GM21381 (cell line): Measurements from ENCODE around the gene SGPP2.

Experiments
- ATAC-seq: cut with Tn5 transposase; IDR thresholded peaks from one replicate; pipeline ENCODE4 v1.9.1; 2021; ENCODE audit warnings: mild to moderate bottlenecking, moderate library complexity; ENCODE audit not compliant: unreplicated experiment

The SGPP2 gene

GRCh38 chr2:222521099-222521498 lies 96.8 kb downstream of the SGPP2 start:
- peak; percentile 62 for ATAC-seq

- no peak for ATAC-seq
Observed at GRCh38 chr2:222522082-222522481, 97.7 kb downstream of the SGPP2 start.

- ATAC-seq: peak; percentile 54
Observed at GRCh38 chr2:222523783-222524544, 99.6 kb downstream of the SGPP2 start.

- no peak for ATAC-seq
Observed at GRCh38 chr2:222525811-222526210, 101.5 kb downstream of the SGPP2 start.

GRCh38 chr2:222526480-222527277 lies 102.3 kb downstream of the SGPP2 start:
- ATAC-seq: no peak

- ATAC-seq: no peak
Observed at GRCh38 chr2:222532315-222532714, 108.0 kb downstream of the SGPP2 start.

GRCh38 chr2:222535477-222535876 lies 111.1 kb downstream of the SGPP2 start:
- no peak for ATAC-seq

- peak; percentile 48 for ATAC-seq
Observed at GRCh38 chr2:222538535-222538934, 114.2 kb downstream of the SGPP2 start.

- ATAC-seq: no peak
Observed at GRCh38 chr2:222544661-222545060, 120.3 kb downstream of the SGPP2 start.

GRCh38 chr2:222545823-222546795 lies 121.8 kb downstream of the SGPP2 start:
- ATAC-seq: no peak

GRCh38 chr2:222547083-222547482 lies 122.7 kb downstream of the SGPP2 start:
- no peak for ATAC-seq

- no peak for ATAC-seq
Observed at GRCh38 chr2:222548992-222549391, 124.6 kb downstream of the SGPP2 start.

- ATAC-seq: no peak
Observed at GRCh38 chr2:222554517-222554916, 130.2 kb downstream of the SGPP2 start.

GRCh38 chr2:222561151-222561550 lies 136.8 kb downstream of the SGPP2 start:
- ATAC-seq: no peak

GRCh38 chr2:222561817-222562645 lies 137.7 kb downstream of the SGPP2 start:
- ATAC-seq: peak; percentile 81

GRCh38 chr2:222563106-222563718 lies 138.9 kb downstream of the SGPP2 start:
- ATAC-seq: no peak

- no peak for ATAC-seq
Observed at GRCh38 chr2:222563936-222564335, 139.6 kb downstream of the SGPP2 start.

- ATAC-seq: no peak
Observed at GRCh38 chr2:222566229-222566628, 141.9 kb downstream of the SGPP2 start.

GRCh38 chr2:222568865-222569264 lies 144.5 kb downstream of the SGPP2 start:
- no peak for ATAC-seq

- ATAC-seq: no peak
Observed at GRCh38 chr2:222569826-222570225, 145.5 kb downstream of the SGPP2 start.
